T-helper 2 cell treated with Interferon-gamma antibody and Interleukin-4, amounts not matched to agents 100 ng/mL and 5 ng/mL, for 36 hours (primary cell): ENCODE data around the gene OLFM3. TPM values are rescaled to one million over a fixed set of nuclear protein-coding genes. Genes with fewer than 3 reads are reported as not detected.

Experiments used
- intact Hi-C: fragments of 100-400 bp; cut with micrococcal nuclease; formaldehyde crosslinking; loops from one replicate; pipeline ENCODE4 v1.15.1; 2023
- total RNA-seq: library from RNA; stranded (reverse); gene quantifications from 2 replicates; pipeline ENCODE4 v1.2.3, GENCODE V29; 2022

Gene OLFM3
- total RNA-seq, 1 donor from 2014 or later = not detected

DNA sequence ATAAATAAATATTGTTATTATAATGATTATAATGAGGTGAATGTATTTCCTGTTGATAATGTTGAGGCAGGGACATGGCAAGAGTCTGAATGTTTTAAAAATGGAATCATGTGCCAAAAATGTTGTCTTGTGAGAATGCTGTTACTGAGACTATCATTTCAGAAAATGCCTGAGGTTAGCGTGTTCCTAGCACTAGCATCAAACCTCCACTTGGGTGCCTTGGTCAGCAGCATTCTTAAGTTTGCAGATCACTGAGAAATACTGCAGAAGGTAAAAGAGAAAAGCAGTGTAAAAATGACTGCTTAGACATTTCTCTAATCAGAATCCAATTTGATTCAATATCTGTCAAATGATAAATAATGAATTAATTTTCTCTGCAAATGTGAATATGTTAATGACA, 50.8 kb downstream of the OLFM3 start:
- intact Hi-C loops = no loop called here

DNA sequence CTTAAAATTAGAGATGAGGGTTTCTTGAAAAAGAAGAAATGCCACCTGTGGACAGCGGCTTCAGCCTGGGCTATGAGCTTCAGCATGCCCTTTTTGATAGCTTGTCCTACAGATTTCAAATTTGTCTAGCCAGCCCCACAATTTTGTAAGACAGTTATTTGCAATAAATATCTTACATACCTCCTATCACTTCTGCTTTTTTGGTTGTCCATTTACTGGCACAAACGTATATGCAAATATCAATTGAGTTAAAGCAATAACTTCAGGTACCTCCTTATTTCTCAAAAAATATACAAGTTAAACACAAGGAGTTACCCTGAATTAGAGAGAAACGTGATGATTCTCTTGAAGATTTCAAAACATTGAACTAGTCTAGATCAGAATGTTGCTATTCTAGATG, 53.5 kb downstream of the OLFM3 start:
- intact Hi-C loops = no loop called here

DNA sequence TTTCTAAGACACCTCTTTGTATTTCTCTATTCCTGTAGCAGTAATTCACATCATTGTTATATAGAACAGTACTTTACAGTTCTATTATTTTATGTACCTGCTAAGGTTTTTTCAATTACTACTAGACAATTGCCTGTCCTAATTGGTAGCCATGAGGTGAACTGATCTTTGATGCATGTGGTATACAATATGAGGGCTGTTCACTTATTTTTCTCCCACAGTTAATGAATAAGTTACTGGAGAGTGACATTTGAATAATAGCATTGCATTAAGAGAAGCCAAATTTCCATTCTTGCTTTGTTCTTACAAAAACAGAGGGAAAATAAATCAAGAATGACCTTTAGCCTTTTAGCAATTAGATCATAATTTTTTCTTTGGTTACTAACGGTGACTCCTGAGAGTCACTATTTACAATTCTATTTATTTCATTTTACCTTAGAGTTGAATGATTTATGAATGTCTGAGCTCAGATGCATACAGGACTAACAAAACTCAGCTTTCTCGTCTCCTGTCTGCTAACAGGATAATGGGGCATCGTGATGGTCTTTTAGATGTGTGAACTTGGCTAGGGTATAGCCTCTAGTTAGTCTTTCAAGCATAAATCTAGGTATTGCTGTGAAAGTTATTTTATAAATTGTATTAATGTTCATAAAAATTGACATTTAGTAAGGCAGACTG, 54.1 kb downstream of the OLFM3 start:
- intact Hi-C loops = no loop called here

DNA sequence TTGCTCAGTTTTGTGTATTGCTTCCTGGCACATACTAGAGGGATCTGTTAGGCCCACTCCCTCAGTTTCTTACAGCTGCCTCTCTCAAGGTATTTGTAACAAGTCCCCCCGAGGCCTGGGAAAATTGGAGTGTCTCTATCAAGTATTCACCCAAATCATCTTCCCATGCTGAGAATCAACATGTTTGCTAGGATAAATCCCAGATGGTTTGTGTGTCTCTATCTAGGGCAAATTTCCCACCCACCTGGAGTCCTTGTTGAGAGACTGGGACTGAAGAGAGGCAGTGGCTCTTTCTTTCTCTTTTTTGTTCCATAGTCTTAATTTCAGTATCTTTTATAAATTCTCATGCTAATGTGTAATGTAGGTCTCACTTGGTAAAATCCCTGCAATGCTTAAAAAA, 58.0 kb downstream of the OLFM3 start:
- intact Hi-C loops = no loop called here

DNA sequence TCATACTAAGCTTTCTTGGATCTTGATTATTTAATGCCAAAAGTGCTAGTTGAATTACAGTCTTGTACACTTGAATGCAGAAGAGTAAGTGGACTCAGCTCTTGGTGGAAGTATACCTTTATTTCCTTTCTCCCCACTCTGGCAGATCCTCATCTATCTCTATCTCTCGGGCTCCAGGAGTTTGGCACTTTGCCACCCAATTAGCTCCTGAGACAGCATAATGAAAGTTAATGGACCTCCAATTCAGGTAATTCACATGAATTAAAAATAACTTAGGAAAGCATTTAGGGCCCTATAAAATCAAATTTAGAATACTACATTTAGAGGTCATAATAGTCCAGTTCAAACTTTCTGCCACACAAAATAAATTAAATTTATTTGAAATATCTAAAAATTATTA, 67.4 kb downstream of the OLFM3 start:
- intact Hi-C loops = no loop called here

DNA sequence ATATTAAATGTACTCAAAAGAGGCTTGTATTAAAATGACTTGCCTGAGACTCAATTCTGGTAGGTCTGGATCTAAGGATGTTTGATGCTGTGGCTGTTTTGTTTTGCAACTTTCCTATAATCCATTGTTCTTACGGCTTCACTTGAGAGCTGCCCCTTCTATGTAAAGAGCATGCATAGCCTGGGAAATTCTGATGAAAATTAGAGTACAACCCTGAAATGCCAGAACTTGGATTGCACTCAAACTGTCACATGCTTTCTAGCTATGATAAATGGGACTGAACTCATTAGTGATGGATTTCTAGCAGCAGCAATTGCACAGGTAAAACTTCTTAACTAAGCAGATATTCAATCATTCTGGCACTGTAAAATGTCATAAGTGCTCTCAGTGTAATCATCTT, 67.9 kb downstream of the OLFM3 start:
- intact Hi-C loops = no loop called here

DNA sequence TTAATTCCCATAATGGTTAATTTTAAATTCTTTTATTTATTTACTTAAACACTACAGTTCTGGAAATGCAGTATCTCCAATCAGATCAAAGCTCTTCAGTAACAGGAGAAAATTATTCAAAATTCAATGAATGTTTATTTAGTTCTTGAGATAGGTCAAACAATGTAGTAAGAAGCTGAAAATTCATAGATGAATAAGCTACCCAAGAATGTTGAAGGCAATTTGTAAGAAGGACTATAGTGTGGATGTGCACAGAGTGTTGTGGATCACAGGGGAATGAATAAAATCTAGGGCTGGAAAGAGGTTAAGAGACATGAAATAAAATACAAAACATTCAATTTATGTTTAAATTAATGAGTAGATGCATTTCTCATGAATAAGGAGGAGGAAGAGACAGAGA, 72.0 kb downstream of the OLFM3 start:
- intact Hi-C loops = no loop called here

DNA sequence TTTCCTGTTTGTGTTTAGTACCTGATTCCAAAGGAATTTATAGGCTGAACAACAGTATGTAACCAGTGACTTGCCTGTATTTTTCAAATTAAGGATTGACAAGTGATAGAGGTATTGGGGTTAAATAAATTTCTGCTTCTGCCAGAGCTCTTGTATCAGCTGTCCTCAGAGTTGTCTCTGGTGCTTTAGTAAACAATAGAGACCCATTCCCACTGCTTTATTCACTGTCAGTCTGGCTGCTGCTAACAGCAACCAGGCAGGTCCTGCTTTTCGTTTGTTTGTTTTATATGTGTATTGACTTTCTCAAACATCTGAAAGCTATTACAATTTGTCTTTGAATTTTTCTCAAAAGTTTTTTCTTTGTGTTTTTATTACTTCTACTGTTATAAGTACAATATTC, 76.1 kb downstream of the OLFM3 start:
- intact Hi-C loops = no loop called here

DNA sequence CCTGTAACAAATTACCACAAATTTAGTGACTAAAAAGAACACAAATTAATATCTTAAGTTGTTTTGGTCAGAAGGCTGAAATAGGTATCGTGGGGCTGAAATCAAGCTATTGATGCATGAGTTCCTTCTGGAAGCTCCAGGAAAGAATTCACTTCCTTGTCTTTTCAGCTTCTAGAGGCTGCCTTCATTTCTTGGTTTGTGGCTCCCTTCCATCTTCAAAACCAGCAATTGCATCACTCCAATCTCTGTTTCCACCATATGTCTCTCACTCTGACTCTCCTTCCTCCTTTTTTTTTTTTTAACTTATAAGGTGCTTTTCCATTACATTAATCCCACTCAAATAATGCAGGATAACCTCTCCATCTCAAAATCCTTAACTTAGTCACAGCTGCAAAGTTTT, 78.4 kb downstream of the OLFM3 start:
- intact Hi-C loops = no loop called here

DNA sequence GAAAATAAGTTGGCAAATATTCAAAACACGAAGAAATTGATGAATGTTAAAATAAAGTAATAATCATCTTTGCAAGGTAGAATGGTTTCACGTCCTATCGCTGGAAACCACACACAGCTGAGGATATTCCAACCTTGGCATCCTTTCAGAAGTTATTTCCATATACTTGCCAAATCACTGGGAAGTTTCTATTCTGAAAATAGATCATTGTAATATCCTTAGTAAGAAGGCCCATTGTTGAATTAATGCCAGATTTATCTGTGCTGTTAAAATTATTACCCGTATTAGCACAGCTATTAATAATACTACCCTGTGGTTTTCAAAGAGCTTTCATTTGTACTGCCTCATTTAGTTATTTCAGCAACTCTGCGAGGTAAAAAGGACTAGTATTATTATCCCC, 81.1 kb downstream of the OLFM3 start:
- intact Hi-C loops = no loop called here

DNA sequence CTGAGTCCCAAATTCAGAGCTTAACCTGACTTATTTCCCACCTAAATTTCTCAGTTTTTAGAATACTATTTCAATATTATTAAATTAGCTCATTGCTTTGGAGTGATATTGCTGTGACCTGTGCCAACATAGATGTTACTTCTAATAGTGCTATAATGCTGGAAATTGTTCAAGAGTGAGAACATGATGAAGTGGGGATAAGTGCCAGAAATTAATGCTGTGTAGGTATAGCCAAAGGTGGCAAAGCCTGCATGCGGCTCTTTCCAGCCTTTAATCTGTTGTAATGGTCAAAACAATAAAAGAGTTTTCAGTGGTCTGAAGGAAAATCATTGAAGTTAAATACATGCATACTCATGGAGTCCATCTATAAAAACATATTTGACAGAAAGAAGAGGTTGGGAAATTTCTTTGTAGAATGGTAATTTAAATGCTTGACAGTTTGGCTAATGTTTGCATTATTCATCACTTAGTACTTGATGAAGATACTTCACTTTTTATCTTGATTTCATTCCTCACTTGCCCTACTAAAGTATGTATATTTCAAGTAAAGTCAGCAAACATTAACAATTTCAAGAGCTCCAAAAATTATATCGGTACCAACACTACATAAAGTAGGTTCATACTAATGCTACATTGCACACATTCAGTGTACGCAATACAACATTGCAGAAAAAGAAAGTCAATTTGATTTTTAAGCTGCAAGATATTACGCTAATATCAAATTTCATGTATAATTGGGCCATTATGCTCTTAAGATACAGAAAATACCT, 82.1 kb downstream of the OLFM3 start:
- intact Hi-C loops = no loop called here

DNA sequence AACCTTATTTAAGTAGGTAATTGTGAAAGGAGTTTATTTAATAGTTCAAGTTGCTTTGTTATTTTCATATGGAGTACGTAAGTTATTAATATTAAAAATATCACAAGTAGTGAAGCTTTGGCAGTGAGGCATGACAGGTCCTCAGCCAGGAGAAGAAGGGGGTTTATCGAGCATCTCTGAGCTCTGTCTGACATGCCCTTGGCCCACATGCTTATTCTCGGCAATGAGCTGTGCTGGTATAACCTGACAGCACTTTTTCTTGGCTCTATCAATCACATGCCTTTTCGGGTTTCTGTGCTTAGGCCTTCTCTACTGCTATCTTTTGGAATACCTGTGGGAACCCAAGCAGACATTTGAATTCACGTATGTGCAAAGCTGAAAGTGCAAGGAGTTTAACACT, 84.8 kb downstream of the OLFM3 start:
- intact Hi-C loops = no loop called here

DNA sequence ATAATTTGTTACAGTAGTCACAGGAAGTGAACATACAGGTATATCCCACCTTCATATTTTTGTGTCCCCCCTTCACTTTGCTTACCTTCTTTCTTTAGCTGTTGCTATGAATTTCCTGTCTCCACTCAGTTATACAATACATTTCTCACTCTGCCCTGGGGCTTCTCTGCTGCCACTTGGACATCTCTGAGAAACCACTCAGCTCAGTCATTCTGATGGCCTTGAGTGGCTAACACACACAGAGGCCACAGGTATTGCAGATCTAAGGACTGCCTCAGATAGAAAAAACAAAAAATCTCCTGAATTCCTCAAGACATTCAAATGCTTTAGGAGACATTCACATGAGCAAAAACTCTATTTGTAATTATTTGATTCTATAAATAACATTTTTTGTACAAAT, 87.7 kb downstream of the OLFM3 start:
- intact Hi-C loops = no loop called here

DNA sequence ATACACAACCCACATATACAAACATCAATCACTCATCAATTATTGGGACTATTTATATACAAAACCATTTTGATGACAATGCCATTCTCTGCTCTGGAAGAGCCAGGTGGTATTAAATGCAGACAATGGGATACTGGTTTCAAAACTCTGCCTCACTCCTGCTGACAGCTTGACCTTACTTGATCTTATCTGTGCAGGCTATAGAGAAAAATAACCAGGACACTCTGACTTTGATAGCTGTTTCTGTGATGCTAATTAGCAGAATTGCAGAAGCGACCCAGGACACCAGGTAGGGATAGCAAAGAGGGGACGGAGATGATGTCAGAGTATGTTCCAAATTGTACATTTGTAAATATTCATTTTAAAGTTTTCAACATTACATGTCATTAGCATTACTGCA, 89.5 kb downstream of the OLFM3 start:
- intact Hi-C loops = no loop called here

DNA sequence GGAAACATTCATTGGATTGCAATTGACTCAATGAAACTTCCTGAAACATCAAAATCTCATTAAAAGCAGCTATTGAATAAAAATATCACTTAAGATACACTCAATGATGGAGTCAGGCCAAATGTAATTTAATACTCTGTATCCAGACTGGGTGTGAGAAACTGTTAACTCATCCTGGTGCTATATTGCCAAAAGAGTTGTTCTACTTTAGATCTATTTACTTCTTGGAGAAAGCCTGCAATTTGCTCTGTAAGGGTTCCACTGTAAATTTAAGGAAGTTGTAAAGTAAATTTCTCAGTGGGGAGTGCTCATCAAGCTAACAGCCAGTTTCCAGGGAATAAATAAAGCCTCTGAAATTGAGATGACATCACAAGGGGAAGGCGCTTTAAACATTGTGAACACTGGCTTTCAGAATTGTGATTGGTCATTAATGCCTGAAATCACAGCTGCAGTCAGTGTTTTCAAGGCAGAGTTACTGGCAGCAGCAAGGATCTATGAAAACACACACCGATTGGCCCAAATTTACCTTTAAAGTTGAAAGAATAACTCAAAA, 91.4 kb downstream of the OLFM3 start:
- intact Hi-C loops = no loop called here

DNA sequence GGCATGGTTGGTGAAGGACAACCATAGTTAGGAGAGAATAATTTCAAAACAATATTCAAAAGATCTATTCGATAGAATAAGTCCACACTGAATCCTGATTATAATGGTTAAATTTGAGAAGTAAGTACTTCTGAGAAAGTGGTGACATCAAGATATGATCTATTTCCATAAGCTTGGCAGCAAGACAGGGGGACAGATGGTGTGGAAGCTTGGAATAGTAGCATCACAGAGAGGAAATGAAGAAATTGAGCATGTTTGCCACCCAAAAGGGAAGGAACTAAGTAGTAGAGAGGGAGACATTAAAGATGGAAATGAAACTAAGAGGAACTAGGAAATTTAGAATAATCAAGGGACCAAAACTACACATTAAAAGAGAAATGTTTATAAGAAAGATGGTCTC, 94.5 kb downstream of the OLFM3 start:
- intact Hi-C loops = no loop called here

DNA sequence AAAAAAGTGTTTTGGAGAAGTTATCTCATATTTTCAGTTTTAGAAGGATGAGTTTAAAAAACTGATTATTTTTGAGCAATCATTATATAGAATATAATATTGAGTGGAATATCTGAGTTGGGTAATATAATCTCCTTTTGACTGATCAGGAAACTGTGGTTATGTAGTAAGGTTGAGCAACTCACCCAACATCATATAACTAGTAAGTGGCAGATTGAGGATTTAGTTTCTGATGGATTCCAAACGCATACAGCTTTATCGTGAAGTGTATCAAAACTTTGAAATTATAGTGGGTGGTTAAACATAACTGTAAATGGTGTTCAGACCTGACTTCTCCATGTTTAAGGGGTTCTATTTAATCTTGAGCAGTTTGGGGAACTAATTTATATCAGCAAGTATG, 98.6 kb downstream of the OLFM3 start:
- intact Hi-C loops = no loop called here

DNA sequence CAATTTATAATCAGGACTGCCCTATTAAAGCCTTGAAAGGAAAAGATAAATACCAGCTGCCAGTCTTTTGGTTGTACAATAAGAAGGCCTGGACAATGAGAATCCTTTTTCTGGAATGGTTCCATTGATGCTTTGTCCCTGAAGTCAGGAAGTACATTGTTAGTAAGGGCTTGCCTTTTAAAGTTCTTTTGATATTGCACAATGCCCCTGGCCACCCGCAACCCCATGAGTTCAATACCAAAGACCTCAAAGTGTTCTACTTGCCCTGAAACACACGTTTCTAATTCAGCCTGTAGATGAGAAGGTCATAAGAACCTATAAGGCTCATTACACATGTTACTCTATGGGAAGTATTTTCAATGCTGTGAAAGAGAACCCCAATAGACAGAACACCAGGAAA, 112.1 kb downstream of the OLFM3 start:
- intact Hi-C loops = no loop called here

DNA sequence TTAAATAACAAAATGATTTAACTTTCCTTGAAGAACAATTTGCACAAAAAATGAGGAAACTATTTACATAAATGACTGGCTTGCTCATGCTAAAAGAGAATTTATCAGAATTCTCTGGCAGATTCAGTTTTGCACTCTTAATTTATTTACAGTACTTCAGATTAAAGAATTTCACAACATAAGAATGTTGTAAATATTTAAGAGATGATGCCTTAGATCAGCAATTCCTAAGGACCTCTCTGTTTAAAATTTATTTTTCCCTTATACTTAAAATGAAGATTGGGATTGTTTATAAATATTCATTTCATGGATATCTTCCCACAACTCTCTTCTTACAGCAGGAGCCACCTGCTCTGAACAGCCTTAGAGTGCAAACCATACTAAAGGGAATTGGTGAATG, 120.8 kb downstream of the OLFM3 start:
- intact Hi-C loops = no loop called here

DNA sequence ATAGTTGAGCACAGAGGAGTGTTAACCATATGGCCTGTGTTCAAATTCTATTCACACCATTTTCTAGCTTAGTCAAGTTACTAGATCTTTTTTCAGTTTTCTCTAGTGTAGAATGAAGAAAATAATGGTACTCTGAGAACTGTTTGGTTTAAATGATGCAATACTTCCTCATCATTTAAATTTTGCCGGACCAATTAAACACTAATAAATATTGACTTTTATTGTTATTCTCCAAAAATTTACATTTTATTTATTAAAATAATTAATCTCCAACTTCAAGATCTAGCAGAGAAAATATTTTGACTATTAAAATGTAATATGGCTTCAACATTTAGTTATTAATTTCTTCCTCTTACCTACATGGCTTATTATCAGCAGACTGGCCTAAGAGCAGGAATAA, 123.1 kb downstream of the OLFM3 start:
- intact Hi-C loops = no loop called here

DNA sequence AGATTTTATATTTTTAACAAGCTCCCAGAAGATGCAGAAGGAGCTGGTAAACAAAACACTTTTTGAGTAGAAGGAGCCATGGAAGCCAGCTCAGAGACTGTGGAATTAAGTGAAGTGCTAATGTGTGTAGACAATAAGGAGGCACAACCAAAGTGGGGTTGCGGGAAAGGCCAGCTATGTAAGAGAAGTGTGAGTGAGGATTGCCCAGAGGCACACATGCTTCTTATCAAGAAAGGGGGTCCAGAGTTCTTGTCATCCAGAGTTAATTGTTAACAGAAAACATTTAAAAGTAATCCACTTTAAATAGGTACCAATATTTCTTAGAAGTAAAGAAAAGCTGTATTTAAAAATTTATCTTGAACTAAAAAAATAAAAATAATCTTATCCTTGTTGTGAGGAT, 136.8 kb downstream of the OLFM3 start:
- intact Hi-C loops = no loop called here

DNA sequence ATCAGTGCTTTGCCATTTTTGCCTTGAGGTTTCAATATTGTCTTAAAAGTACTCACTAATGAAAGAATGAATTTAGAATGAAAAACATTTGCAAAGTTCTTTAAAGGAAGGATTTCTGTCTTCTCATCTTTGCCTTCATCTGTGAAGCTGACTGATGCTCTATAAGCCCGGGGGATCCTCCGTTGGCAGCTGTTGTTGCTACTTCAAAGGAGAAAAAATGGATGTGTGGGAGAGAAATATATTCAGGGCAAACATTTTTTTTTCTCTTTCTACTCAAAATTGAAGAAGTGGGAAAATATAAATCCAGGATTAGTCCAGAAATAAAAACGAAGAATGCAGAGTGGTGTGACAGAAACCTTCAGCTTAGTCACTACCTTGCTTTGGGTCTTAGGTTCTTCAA, 142.5 kb downstream of the OLFM3 start:
- intact Hi-C loops = no loop called here

DNA sequence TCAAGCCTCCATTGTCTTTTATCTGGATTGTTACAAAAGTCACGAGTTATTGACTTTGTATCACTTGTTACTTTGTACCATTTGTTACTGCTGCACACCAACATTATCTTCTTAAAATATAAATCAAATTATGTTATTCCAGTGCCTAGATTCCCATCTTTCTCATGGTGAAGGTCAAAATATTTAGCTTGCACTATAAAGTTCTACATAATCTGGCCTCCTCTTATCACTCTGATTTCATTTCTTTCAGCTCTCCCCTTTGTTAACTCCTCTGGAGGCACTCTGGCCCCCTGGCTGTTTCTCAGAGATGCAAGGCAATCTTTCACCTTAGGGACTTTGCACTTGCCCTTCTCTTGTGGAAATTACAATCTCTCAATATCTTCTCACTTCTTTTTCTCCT, 143.8 kb downstream of the OLFM3 start:
- intact Hi-C loops = no loop called here
